ENCODE data around the gene DUSP12.

GRCh38 chr1:161740921-161741320 lies 8.7 kb upstream of the DUSP12 start:
- TF ChIP-seq CTCF (IDR thresholded peaks at IDR 0.05) (no peak), POLR2A (IDR thresholded peaks at IDR 0.05) (no peak)
